NB4 (cell line): ENCODE data around the gene BSG.
"Not testable (repeated sequence)": the region's sequence is repeated elsewhere in the genome, so short reads cannot be mapped to it uniquely, and the experiment has no call there.

Source experiments
- DNase-seq: peaks from one replicate; pipeline ENCODE4 v3.0.0; 2010; ENCODE audit warnings: low read depth
- H3K4me3 ChIP-seq: one replicate; pipeline ENCODE4 v1.5.1; 2011; ENCODE audit warnings: mild to moderate bottlenecking, low read depth, low read length, moderate library complexity
- CTCF ChIP-seq: IDR thresholded peaks from one replicate; pipeline ENCODE4 v1.5.1; 2012; ENCODE audit warnings: low read depth, low read length
- MYC ChIP-seq: IDR thresholded peaks from 2 replicates; pipeline ENCODE4 v1.6.1; 2011; ENCODE audit warnings: low read depth, low read length
- POLR2A ChIP-seq: IDR thresholded peaks from 2 replicates; pipeline ENCODE4 v1.6.1; 2011; ENCODE audit warnings: mild to moderate bottlenecking; ENCODE audit not compliant: insufficient read length; ENCODE audit errors: extremely low read depth
- TF ChIP-seq, protein P1 (sequence below): IDR thresholded peaks from 2 replicates; pipeline ENCODE4 v1.6.1; 2011; ENCODE audit warnings: low read depth, low read length

Gene BSG

DNA sequence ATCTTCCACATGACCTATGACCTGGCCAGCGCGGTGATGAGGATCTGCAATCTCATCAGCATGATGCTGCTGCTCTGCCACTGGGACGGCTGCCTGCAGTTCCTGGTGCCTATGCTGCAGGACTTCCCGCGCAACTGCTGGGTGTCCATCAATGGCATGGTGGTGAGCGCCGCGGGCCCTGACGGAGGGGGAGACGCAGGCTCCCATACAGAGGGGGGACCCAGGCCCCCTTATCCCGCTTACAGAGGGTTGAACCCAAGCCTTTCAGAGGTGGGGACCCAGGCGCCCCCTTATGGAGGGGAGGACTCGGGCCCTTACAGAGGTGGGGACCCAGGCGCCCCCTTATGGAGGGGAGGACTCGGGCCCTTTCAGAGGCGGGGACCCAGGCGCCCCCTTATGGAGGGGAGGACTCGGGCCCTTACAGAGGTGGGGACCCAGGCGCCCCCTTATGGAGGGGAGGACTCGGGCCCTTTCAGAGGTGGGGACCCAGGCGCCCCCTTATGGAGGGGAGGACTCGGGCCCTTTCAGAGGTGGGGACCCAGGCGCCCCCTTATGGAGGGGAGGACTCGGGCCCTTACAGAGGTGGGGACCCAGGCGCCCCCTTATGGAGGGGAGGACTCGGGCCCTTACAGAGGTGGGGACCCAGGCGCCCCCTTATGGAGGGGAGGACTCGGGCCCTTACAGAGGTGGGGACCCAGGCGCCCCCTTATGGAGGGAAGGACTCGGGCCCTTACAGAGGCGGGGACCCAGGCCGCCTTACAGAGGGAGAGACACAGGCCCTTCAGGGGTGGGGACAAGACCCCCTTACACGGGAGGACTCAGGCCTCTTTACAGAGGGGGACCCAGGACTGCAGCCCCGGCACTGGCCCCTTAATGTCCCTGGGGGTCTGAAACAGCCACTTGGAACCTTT is 32.9 kb downstream of the BSG start:
- peak; percentile 64 for DNase-seq
- peak; percentile 17 for TF ChIP-seq CTCF
- H3K4me3 ChIP-seq, result not testable (repeated sequence)

DNA sequence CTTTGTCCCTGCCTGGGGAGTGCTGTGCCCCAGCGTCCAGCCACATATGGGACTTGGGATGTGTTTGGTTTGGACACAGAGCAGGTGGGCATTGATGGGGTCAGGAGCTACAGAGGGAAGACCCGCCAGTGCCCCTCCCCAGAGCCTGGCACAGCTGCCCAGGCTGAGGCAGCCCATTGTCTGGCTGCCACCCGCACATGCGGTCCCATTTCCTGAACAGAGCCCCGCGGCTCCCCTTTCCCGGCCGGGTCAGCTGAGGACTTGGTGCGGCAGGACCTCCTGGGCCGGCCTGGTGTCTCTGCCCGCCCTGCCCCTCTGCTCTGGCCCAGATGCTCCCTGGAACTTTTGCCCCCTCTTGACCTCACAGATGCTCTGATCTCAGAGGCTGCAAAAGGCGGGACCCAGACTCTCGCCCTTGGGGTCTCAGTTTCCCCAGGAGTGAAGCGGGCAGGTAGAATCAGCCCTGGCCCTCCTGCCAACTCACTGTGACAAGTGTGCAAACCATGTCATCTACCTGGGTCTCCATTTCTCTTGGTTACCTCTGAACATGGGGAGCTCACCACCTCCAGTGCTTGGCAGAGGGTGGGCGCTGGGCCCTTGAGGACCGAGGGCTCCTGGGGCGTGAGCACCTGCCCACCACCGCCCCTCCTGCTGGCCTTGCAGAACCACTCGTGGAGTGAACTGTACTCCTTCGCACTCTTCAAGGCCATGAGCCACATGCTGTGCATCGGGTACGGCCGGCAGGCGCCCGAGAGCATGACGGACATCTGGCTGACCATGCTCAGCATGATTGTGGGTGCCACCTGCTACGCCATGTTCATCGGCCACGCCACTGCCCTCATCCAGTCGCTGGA is 35.1 kb downstream of the BSG start:
- DNase-seq, result no peak
- H3K4me3 ChIP-seq, result no peak overlapping the region
- TF ChIP-seq MYC, result no peak

DNA sequence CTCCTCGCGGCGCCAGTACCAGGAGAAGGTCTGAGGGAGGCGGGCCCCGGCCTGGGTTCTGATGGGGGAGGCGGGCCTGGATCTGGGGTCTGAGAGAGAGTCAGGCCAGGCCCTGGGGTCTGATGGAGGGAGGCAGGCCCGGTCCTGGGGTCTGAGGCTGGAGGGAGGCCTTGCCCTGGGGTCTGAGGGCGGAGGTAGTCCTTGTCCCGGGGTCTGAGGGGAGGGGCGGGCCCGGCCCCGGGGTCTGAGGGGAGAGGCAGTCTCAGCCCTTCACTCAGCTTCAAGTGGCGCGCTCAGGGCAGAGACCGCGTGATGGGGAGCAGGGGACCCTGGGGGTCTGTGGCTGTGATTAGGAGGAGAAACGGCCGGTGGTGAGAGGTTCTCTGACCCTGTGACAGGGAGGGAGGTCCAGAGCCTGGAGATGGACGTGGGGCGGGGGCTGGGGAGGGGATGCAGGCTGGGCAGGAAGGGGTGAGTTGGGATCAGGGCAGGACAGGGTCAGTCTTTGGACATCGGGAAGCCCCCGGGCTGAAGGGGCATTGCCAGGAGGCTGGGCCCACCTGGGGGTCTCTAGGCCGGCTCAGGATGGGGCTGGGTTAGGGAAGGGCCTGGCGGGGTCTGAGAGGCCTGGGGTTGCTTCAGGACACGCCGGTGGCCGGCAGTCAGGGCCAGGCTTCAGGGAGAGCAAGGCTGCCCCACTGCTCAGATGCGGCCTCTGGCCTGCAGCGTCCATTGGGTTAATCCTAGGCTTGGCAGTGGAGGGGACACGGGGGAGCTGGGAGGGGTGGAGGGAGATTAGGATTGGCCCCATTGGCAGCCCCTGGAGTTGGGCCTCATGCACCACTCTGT is 36.0 kb downstream of the BSG start:
- TF ChIP-seq, protein P1, sequence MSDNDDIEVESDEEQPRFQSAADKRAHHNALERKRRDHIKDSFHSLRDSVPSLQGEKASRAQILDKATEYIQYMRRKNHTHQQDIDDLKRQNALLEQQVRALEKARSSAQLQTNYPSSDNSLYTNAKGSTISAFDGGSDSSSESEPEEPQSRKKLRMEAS, result no peak
- TF ChIP-seq MYC, result no peak
- no peak for TF ChIP-seq POLR2A
- no peak for TF ChIP-seq CTCF
- H3K4me3 ChIP-seq, result no peak overlapping the region
- DNase-seq, result no peak

- H3K4me3 ChIP-seq, result no peak overlapping the region
- no peak for DNase-seq
- TF ChIP-seq, protein P1, result no peak
- TF ChIP-seq CTCF (no peak), POLR2A (no peak), MYC (no peak)
Observed at GRCh38 chr19:609004-609346, 36.6 kb downstream of the BSG start.

DNA sequence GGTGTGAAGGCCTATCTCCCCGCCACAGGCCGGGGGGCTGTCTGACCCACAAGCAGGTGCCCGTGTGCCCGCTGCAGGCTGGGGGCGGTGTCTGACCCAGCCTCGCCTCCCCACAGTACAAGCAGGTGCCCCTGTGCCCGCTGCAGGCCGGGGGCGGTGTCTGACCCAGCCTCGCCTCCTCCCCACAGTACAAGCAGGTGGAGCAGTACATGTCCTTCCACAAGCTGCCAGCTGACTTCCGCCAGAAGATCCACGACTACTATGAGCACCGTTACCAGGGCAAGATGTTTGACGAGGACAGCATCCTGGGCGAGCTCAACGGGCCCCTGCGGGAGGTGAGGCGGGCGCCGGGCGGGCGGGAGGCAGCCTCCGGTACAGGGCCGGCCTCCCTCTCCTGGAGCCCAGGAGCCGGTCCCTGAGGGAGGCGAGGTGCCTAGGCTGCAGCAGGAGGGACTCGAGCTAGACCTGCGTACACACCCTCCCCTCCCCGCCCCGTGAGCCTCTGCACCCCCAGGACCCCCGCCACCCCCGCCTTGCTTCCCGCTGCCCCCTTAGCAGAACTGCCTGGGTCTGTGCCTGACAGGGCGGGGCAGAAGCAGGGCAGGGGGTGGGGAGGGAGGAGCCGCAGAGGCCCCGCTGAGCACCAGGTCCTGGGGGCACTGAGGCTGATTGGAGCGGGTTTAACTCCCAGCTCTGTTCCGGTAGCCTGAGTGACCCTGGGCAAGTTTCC is 37.8 kb downstream of the BSG start:
- H3K4me3 ChIP-seq, result peak overlapping the region; percentile 21
- peak; percentile 54 for DNase-seq
- TF ChIP-seq CTCF (no peak), POLR2A (no peak), MYC (no peak)
- TF ChIP-seq, protein P1, result no peak
